Esophagus squamous epithelium (tissue), 4 donors: ENCODE results near the gene ADH1B.

Source experiments
- CTCF ChIP-seq, 6 experiments: fragments of 450-650 bp in 4 of 6; fragments of 200-600 bp in 2 of 6; sonication (generic) in 2 of 6; IDR thresholded peaks; one replicate each; pipeline ENCODE4 v1.5.1; 2016 to 2019; ENCODE audit warnings: antibody characterized with exemption in 6 of 6, mild to moderate bottlenecking in 4 of 6, moderate library complexity in 4 of 6
- POLR2A ChIP-seq, 4 donors: fragments of 450-650 bp; IDR thresholded peaks; one replicate each; pipeline ENCODE4 v1.6.1; 2017; ENCODE audit warnings: antibody characterized with exemption in 4 of 4, mild to moderate bottlenecking in 4 of 4, moderate library complexity in 3 of 4

GRCh38 chr4:99285387-99285786, 35.8 kb downstream of the ADH1B start:
- TF ChIP-seq CTCF (IDR thresholded peaks at IDR 0.05) (no peak), POLR2A (IDR thresholded peaks at IDR 0.05) (no peak)
